Epithelial cell of esophagus (primary cell): Measurements from ENCODE around the gene PEX16.
"Not testable (repeated sequence)": the region's sequence is repeated elsewhere in the genome, so short reads cannot be mapped to it uniquely, and the experiment has no call there.

Experiments
- DNase-seq: peaks from one replicate; pipeline ENCODE4 v3.0.0; 2010; ENCODE audit warnings: low read depth
- H3K4me3 ChIP-seq: 2 replicates; pipeline ENCODE4 v1.5.1; 2011; ENCODE audit warnings: mild to moderate bottlenecking, low read length, control low read depth
- TF ChIP-seq, protein P1 (sequence below): IDR thresholded peaks from 2 replicates; pipeline ENCODE4 v1.5.1; 2011; ENCODE audit warnings: low read depth, mild to moderate bottlenecking, low read length, control low read depth, inconsistent platforms; ENCODE audit not compliant: insufficient read depth; ENCODE audit errors: missing control alignments

PEX16 gene

DNA sequence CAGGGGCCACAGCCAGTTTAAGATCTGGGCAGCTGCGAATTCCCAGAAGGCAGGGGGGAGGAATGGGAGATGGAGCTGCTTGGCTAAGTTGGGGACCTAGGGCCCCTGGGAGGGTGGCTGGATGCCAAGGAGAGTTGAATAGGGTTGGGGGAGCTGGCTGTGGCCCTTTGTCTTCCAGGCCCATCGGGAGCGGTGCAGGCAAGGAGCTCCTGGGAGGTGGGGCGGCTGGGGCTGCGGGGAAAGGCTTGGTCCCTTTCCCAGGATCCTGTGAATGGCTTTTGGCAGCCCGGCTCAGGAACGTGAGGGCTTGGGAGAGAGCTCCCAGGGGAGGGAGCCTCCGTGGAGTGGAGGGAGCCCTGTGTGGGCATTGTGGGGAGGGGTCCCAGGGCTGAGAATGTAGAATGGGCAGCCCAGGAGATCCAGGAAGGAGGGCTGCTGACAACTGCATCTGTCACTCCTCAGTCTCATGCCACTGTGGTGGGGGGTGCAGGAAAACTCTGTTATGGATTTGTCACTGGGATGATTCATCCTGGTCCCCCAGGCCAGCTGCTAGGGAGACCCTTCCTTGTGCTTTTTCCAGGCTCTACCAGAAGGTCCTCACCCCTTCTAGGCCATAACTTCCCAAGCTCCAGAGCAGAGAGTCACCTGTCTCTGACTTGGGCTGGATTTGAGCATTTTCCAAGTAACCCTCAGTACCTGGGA lies 16.6 kb downstream of the PEX16 start:
- no peak for DNase-seq
- TF ChIP-seq, protein P1, sequence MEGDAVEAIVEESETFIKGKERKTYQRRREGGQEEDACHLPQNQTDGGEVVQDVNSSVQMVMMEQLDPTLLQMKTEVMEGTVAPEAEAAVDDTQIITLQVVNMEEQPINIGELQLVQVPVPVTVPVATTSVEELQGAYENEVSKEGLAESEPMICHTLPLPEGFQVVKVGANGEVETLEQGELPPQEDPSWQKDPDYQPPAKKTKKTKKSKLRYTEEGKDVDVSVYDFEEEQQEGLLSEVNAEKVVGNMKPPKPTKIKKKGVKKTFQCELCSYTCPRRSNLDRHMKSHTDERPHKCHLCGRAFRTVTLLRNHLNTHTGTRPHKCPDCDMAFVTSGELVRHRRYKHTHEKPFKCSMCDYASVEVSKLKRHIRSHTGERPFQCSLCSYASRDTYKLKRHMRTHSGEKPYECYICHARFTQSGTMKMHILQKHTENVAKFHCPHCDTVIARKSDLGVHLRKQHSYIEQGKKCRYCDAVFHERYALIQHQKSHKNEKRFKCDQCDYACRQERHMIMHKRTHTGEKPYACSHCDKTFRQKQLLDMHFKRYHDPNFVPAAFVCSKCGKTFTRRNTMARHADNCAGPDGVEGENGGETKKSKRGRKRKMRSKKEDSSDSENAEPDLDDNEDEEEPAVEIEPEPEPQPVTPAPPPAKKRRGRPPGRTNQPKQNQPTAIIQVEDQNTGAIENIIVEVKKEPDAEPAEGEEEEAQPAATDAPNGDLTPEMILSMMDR = no peak
- H3K4me3 ChIP-seq = no peak overlapping the region

GRCh38 chr11:45900175-45900800 lies 17.4 kb downstream of the PEX16 start:
- not testable (repeated sequence) for DNase-seq
- peak overlapping the region; percentile 13 for H3K4me3 ChIP-seq

- TF ChIP-seq, protein P1 = no peak
Observed at GRCh38 chr11:45899448-45900174, 18.1 kb downstream of the PEX16 start.

GRCh38 chr11:45899086-45899447 lies 18.6 kb downstream of the PEX16 start:
- H3K4me3 ChIP-seq = no peak overlapping the region
- no peak for DNase-seq
- TF ChIP-seq, protein P1 = no peak

More at GRCh38 chr11:45899448-45900174, 18.1 kb downstream of the PEX16 start:
- H3K4me3 ChIP-seq = peak overlapping the region; percentile 38
- DNase-seq = peak; percentile 82

- no peak overlapping the region for H3K4me3 ChIP-seq
- TF ChIP-seq, protein P1 = no peak
- no peak for DNase-seq
Observed at GRCh38 chr11:45897556-45897955, 20.1 kb downstream of the PEX16 start.

GRCh38 chr11:45896422-45896984 lies 21.2 kb downstream of the PEX16 start:
- TF ChIP-seq, protein P1 = no peak
- no peak overlapping the region for H3K4me3 ChIP-seq
- no peak for DNase-seq
